Measurements from ENCODE around the gene WWC1.

The WWC1 gene

GRCh38 chr5:168489059-168489458 is 197.6 kb downstream of the WWC1 start:
- DNase-seq (ENCODE audit: low read depth) = no peak

GRCh38 chr5:168494057-168494555 is 202.7 kb downstream of the WWC1 start:
- DNase-seq (ENCODE audit: low read depth) = no peak

GRCh38 chr5:168502563-168503237 is 211.3 kb downstream of the WWC1 start:
- no peak for DNase-seq (ENCODE audit: low read depth)

GRCh38 chr5:168513861-168514428 is 222.5 kb downstream of the WWC1 start:
- DNase-seq (ENCODE audit: low read depth) = no peak
